Measurements from ENCODE around the gene SLC31A1.
A peak's percentile ranks its signal among the peaks of the same experiment; 100 is the strongest.

SLC31A1 gene

GRCh38 chr9:113302792-113303418, 81.6 kb downstream of the SLC31A1 start, which contains the start of gene RNF183:
Gene RNF183 (minus strand): TSS chr9:113303376. CDS start chr9:113298184, 5,192 bp downstream.
- no peak for TF ChIP-seq REST (IDR thresholded peaks at IDR 0.05; ENCODE audit: low read depth)
- TF ChIP-seq TAF1 (IDR thresholded peaks at IDR 0.05; ENCODE audit: low read depth) = no peak
- no peak for TF ChIP-seq TEAD4 (IDR thresholded peaks at IDR 0.05)

GRCh38 chr9:113306566-113306965, 85.2 kb downstream of the SLC31A1 start:
- TF ChIP-seq YY1 (IDR thresholded peaks at IDR 0.05; ENCODE audit: low read depth) (no peak), EP300 (IDR thresholded peaks at IDR 0.05; ENCODE audit: borderline replicate concordance) (no peak), USF1 (IDR thresholded peaks at IDR 0.05) (no peak), FOXM1 (IDR thresholded peaks at IDR 0.05; ENCODE audit: borderline replicate concordance, low read depth) (no peak), CREB1 (IDR thresholded peaks at IDR 0.05; ENCODE audit: low read depth) (no peak), MAX (IDR thresholded peaks at IDR 0.05) (no peak), TCF12 (IDR thresholded peaks at IDR 0.05; ENCODE audit: low read depth) (no peak), REST (IDR thresholded peaks at IDR 0.05; ENCODE audit: low read depth) (no peak), ZBTB7A (IDR thresholded peaks at IDR 0.05; ENCODE audit: low read depth) (no peak), TEAD4 (IDR thresholded peaks at IDR 0.05) (no peak), TAF1 (IDR thresholded peaks at IDR 0.05; ENCODE audit: low read depth) (no peak), RAD21 (IDR thresholded peaks at IDR 0.05; ENCODE audit: low read depth) (no peak), CEBPB (IDR thresholded peaks at IDR 0.05) (no peak), EGR1 (IDR thresholded peaks at IDR 0.05) (no peak), NFIC (IDR thresholded peaks at IDR 0.05) (no peak)

- TF ChIP-seq REST (IDR thresholded peaks at IDR 0.05; ENCODE audit: low read depth) = no peak
- TF ChIP-seq EGR1 (IDR thresholded peaks at IDR 0.05) = no peak
- no peak for TF ChIP-seq TEAD4 (IDR thresholded peaks at IDR 0.05)
- no peak for TF ChIP-seq ZBTB7A (IDR thresholded peaks at IDR 0.05; ENCODE audit: low read depth)
- TF ChIP-seq TCF12 (IDR thresholded peaks at IDR 0.05; ENCODE audit: low read depth) = no peak
- TF ChIP-seq MAX (IDR thresholded peaks at IDR 0.05) = no peak
- TF ChIP-seq CREB1 (IDR thresholded peaks at IDR 0.05; ENCODE audit: low read depth) = no peak
- no peak for TF ChIP-seq CEBPB (IDR thresholded peaks at IDR 0.05)
- no peak for TF ChIP-seq TAF1 (IDR thresholded peaks at IDR 0.05; ENCODE audit: low read depth)
- TF ChIP-seq USF1 (IDR thresholded peaks at IDR 0.05) = no peak
Measured at GRCh38 chr9:113307396-113307975, 86.1 kb downstream of the SLC31A1 start.

GRCh38 chr9:113309204-113309813, 88.0 kb downstream of the SLC31A1 start:
- TF ChIP-seq EP300 (IDR thresholded peaks at IDR 0.05; ENCODE audit: borderline replicate concordance) (no peak), EGR1 (IDR thresholded peaks at IDR 0.05) (no peak), RAD21 (IDR thresholded peaks at IDR 0.05; ENCODE audit: low read depth) (peak; percentile 85)

Measured in Ishikawa (cell line).